ENCODE results near the gene MYO7B.
A peak's percentile ranks its signal among the peaks of the same experiment; 100 is the strongest.

MYO7B gene

GRCh38 chr2:127589841-127590240 lies 54.4 kb downstream of the MYO7B start:
- no peak for DNase-seq (ENCODE audit: low read depth)

DNA sequence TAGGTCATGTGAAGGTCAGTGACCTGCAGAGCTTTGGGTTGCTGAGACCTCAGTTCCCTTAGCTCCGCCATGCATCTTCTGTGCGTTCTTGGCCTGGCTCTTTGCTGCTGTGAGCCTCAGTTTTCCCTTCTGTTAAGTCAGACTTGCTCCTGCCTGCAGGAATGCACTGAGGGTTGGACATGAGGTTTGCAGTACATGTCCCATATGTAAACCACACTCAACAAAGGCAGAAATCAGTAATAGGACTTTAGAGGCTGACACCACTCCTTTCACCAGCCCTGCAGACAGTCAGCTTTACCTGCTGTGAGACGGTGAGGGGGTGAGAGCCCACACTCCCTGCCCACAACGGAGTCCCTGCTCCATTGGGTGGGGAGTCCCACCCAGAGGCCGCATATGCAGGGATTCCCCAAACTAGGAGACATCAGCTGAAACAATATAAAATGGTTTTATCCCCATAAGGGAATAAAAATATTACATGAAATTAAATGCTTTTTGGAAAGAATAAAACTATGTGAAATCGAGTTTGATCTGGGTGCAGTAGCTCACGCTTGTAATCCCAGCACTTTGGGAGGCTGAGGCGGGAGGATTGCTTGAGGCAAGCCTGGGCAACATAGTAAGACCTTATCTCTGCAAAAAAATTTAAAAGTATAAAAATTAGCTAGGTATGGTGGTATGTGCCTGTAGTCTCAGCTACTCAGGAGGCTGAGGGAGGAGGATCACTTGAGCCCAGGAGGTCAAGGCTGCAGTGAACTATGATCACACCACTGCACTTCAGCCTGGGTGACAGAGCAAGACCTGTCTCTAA lies 55.1 kb downstream of the MYO7B start:
- DNase-seq (ENCODE audit: low read depth) = no peak

DNA sequence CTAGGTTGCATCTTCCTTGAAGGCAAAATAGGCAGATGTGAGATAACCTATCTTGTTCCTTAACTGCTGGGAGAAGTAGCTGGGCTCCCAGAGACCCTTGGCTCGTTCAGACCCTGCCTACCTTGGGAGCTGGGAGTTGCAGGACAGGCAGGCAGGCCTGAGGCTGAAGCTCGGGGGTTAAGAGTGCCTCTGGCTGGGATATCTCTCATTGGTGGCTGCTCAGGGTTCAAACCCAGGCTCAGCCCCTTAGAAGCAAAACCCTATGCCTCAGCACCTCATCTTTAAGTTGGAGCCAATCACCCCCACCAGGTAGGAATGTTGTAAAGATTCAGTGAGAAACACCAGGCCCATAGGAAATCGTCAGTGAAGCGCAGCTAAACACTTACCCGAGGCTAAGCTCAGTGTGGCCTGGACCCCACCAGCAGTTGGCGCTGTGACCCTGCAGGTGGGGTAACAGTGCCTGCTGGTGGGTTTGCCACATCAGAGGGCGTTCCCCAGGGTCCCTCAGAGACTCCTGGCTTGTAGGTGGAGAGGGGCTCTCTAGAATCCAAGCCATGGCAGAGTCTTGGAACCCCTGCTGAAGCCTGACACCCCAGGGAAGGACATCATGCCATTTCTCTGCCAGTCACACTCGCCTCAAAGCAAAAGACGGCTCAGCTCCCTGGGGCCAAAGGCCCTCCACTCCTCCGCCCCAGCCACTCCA lies 55.9 kb downstream of the MYO7B start:
- peak; percentile 34 for DNase-seq (ENCODE audit: low read depth)

DNA sequence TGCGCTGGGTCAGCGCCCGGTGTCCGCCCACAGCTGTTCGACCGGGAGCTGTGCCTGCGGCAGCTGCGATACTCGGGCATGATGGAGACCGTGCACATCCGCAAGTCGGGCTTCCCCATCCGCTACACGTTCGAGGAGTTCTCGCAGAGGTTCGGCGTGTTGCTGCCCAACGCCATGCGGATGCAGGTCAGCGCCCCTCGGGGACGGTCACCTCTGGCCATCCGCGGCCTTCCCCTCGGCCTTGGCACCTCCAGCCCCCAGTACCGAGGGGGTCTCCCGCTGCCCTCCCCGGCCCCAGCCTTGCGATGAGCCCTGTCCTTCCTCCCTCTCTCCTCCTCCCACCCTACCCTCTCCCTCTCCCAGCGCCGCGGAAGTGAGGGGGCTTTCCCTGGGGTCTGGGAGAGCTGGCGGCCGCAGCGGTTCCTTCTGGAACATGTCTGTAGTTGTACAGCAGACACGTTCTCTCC lies 57.3 kb downstream of the MYO7B start:
- no peak for DNase-seq (ENCODE audit: low read depth)

GRCh38 chr2:127593228-127594115 lies 58.0 kb downstream of the MYO7B start:
- no peak for DNase-seq (ENCODE audit: low read depth)

DNA sequence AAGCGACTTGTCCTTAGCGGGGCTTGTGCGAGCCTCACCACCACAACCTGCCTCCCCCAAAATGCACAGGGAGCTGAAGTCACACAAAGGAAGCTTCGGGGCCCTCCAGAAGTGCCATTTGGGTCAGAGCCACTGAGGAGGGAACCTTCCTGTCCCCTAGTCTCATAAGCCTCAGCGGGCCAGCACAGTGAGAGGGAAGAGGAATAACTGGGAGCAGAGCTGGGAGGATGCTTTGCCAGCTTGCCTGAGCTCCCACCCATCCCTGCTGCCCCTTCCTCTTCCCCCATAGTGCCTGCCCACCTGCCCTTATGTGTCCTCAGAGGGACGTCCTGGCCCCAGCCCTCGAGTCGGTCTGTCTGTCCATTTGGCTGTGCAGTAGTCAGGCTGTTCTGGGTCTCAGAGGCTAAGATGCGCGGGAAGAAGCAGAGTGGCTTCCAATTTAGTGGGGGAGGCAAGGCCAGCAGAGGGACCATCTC lies 58.7 kb downstream of the MYO7B start:
- DNase-seq (ENCODE audit: low read depth) = no peak

GRCh38 chr2:127596311-127597045 lies 61.0 kb downstream of the MYO7B start:
- DNase-seq (ENCODE audit: low read depth) = no peak

- DNase-seq (ENCODE audit: low read depth) = no peak
Measured at GRCh38 chr2:127597046-127597983, 61.8 kb downstream of the MYO7B start.

- no peak for DNase-seq (ENCODE audit: low read depth)
Measured at GRCh38 chr2:127597984-127598380, 62.5 kb downstream of the MYO7B start.

DNA sequence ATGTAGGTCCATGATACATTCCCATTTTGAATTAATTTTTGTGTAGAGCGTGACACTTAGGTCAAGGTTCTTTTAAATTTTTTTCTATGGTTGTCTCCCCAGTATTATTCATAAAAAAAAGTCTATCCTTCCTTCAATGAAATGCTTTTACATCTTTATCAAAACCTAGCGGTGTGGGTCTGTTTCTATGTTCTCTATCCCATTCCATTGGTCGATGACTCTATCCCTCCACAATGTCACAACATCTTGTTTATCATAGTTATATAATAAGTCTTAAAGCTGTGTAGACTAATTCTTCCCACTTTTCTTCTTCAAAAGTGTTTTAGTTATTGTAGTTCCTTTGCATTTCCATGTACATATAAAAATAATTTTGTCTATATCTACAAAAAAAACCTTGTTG lies 63.2 kb downstream of the MYO7B start:
- no peak for DNase-seq (ENCODE audit: low read depth)

- DNase-seq (ENCODE audit: low read depth) = no peak
Measured at GRCh38 chr2:127599211-127599610, 63.7 kb downstream of the MYO7B start.

DNA sequence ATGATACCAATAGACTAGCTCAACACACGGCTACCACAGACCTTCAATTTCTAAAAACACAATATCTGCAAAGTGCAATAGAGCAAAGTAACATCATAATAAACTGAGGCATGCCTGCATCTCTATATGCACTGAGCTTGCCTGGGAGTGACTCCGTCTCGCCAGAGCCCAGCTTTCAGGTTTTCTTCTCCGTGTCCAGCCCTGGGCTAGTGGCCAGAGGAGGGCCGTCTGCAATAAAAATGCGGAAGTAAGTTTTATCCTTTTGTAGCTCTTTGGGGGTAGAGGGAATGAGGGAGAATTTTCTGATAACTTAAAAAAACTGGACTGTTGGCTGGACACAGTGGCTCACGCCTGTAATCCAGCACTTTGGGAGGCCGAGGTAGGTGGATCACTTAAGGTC lies 69.5 kb downstream of the MYO7B start:
- no peak for DNase-seq (ENCODE audit: low read depth)

DNA sequence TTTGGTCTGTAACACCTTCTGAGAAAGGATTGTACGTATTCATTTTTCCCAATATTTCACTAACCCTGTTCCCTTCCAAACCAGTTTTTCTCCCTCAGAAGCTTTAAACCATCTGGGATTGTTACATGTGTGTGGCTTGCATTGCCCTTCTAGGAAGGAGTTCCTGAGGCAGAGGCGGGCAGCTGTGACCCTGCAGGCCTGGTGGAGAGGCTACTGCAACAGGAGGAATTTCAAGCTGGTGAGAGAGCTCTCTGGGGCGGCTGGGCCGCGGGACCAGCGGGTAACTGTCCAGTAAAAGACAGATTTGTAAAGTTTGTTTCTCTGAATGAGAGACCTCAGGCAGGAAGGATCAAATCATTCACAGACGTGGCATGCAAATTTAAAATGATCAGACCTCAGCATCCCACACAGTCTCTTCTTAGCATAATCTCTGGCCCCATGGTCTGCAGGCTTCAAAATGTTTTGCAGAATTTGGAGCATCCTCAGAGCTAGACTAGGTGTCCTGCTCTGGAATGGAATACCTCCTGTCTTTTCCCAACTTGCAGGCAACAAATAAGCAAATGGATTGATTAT lies 70.3 kb downstream of the MYO7B start:
- DNase-seq (ENCODE audit: low read depth) = no peak

DNA sequence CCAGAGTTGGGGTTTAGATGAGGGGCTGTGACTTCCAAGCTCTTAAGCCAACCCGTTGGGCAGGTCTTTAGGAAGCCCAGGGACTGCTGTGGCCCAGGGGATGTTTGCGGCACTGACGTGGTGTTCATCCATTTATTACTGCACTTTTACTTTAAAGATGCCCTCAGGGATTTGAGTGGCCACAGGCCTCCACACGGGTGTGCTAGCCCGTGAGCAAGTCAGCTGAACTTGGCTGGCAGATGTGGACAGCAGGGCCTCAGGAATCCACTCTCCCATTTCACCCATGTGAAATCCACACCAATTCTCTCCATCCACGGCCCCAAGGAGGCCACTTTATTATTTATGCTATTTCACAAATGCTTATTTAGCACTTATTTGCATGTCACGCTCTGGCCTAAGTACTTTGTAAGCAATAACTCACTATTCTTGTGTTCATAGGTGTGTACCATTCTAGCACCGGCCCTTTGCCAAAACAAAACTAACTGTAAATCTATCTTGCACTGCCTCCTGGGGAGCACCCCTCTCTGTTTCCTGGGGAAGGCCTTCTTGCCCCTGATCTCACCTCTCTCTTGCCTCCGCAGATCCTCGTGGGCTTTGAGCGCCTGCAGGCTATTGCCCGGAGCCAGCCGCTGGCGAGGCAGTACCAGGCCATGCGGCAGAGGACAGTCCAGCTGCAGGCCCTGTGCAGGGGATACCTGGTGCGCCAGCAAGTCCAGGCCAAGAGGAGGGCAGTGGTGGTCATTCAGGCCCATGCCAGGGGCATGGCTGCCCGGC lies 71.3 kb downstream of the MYO7B start:
- DNase-seq (ENCODE audit: low read depth) = no peak

DNA sequence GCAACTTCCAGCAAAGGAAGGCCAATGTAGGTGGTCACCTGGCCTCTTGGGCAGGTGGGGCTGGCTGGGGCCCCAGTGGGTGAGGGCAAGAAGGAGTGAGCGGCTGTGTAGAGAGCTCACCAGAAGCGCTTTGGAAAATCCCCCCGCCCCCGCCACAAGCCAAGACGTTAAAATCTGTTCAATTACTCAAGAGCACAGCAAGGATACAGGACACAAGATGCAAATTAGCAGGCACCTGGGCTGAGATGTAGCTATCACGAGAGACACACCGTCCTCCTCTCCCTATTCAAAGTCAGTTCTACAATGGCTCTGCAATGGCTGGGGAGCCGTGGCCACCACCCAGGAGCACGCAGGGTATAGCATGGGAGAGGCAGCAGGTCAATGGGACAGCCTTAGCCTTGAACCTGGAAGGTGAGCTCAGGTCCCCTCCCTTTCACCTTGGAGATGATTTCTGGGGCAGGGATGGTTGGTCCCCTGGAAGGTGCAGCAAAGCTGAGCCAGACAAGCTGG lies 72.0 kb downstream of the MYO7B start:
- DNase-seq (ENCODE audit: low read depth) = no peak

- no peak for DNase-seq (ENCODE audit: low read depth)
Measured at GRCh38 chr2:127608061-127609030, 72.9 kb downstream of the MYO7B start.

GRCh38 chr2:127609031-127609751 lies 73.7 kb downstream of the MYO7B start:
- DNase-seq (ENCODE audit: low read depth) = no peak
